ENCODE results near the gene PARP2.
"Not testable (repeated sequence)": the region's sequence is repeated elsewhere in the genome, so short reads cannot be mapped to it uniquely, and the experiment has no call there.

PARP2 gene

DNA sequence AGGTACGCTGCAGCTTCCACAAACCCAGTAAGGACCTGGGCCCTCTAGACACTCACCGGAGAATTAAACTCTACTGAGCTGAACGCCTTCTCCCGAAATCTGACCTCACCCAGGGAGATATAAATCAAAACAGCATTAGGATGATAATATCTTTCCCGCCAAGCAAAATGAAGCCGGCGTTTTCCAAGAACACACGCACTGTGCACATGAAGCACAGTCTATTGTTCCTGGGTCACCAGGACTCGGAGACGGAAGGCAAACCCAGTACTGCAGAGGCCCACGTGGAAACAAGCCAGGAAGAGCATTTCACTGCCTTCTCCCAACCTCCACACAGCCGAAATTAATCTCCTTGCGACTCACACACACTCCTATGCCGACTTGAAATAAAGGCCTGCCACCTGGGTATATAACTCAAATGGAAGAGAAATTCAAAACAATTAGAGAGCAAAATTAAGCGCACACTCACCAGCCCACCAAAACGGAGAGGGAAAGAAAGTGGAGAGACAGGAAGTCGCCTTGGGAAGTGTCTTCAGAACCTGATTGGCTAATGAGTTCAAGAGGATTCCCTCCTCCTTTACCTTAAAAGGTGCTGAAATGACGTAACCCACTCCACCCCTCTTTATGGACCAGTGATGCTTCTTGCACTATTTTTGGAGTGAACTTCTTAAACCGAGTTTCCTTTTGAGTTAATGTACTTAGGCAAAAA, 10.5 kb upstream of the PARP2 start, which contains the start of gene CCNB1IP1:
CCNB1IP1 (minus strand) TSS at position 492 of the 706 bp plus-strand sequence. CDS start 16,756 bp downstream, outside the sequence.
- peak within 1 kb of the TSS; percentile 91 for H3K27ac ChIP-seq

DNA sequence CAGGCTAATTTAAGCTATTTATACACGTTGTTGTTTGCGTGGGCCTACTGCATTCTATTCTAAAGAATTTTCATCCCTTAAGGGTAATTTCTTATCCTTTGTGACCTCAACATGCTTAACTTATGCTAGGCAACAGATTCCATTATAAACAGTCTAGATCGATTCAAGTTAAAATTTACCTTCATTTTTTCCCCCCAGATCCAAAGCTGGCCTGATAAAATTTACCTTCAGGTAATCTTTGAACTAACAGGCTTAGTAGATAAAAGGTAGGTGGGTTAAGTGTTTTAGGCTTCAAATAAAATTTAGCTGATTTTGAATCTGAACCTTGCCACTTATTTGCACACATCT, 10.0 kb upstream of the PARP2 start:
- TF ChIP-seq, protein P1, sequence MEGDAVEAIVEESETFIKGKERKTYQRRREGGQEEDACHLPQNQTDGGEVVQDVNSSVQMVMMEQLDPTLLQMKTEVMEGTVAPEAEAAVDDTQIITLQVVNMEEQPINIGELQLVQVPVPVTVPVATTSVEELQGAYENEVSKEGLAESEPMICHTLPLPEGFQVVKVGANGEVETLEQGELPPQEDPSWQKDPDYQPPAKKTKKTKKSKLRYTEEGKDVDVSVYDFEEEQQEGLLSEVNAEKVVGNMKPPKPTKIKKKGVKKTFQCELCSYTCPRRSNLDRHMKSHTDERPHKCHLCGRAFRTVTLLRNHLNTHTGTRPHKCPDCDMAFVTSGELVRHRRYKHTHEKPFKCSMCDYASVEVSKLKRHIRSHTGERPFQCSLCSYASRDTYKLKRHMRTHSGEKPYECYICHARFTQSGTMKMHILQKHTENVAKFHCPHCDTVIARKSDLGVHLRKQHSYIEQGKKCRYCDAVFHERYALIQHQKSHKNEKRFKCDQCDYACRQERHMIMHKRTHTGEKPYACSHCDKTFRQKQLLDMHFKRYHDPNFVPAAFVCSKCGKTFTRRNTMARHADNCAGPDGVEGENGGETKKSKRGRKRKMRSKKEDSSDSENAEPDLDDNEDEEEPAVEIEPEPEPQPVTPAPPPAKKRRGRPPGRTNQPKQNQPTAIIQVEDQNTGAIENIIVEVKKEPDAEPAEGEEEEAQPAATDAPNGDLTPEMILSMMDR (IDR thresholded peaks at IDR 0.05), result no peak
- no peak for TF ChIP-seq ZFX (IDR thresholded peaks at IDR 0.05; ENCODE audit: borderline replicate concordance)
- H3K27ac ChIP-seq, result peak overlapping the region; percentile 91

More for the DNA sequence above, 10.5 kb upstream of the PARP2 start, which contains the start of gene CCNB1IP1:
- TF ChIP-seq, protein P1 (IDR thresholded peaks at IDR 0.05), result no peak
- no peak for TF ChIP-seq ZFX (IDR thresholded peaks at IDR 0.05; ENCODE audit: borderline replicate concordance)

DNA sequence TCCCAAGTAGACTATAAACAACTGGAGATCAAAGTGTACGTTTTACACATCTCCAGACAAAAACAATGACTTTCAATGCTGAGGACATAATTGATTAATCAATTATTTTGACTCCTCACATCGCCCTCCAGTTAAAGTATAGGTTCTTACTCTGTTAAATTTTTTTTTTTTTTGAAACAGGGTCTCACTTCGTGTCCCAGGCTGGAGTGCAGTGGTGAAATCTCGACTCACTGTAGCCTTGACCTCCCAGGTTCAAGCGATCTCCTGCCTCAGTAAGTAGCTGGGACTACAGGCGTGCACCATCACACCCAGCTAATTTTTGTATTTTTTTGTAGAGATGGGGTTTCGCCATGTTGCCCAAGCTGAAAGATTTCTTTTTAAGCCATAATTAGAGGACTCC, 9.4 kb upstream of the PARP2 start:
- no peak for TF ChIP-seq ZFX (IDR thresholded peaks at IDR 0.05; ENCODE audit: borderline replicate concordance)
- TF ChIP-seq, protein P1 (IDR thresholded peaks at IDR 0.05), result no peak
- H3K27ac ChIP-seq, result peak overlapping the region; percentile 91; the same call in 1 of the 2 replicates

DNA sequence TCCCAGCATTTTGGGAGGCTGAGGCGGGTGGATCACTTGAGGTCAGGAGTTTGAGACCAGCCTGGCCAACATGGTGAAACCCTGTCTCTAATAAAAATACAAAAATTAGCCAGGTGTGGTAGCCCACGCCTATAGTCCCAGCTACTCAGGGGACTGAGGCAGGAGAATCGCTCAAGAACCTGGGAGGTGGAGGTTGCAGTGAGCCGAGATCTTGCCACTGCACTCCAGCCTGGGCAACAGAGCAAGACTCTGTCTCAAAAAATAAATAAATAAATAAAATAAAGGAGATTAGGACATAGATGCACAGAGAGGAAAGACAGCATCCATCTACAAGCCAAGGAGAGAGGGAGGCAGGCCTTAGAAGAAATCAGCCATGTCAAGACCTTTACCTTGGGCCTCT, 2.4 kb upstream of the PARP2 start:
- not testable (repeated sequence) for H3K27ac ChIP-seq

DNA sequence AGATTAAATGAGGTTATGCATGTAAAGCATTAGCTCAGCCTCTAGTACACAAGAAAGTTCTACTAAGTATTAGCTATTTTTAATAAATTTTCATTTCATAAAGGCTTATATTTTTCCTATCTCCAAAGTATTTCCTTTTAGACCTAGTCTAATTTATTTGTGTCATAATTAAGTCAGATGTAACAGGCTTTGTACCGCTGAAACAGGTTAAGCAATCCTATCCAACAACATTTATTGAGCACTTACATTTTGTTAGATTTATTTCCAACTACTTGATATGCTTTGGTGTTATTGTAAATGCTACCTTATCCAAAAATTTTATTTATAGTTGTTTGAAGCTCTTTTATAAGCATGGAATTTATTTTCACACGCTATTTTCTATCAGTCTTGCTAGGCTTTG, 1.8 kb upstream of the PARP2 start:
- peak overlapping the region; percentile 95 for H3K27ac ChIP-seq
- TF ChIP-seq, protein P1 (IDR thresholded peaks at IDR 0.05), result no peak
- TF ChIP-seq ZFX (IDR thresholded peaks at IDR 0.05; ENCODE audit: borderline replicate concordance), result no peak

DNA sequence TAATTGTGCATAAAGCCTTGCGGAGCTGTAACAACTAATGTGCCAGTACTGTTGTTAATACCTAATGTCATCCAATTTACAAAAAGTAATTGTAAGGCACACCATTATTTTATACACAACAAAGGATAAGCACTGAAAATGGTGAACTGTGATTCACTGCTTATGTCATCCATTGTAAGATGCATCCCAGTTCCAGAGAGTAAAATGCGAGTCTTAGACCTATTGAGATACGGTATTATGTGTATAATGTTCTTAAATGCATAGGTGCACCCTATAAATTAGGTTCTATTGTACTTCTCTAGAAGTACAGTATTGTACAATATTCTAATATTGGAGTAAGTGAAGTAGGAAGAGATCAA, 406 bp downstream of the PARP2 start:
- TF ChIP-seq, protein P1 (IDR thresholded peaks at IDR 0.05), result no peak
- TF ChIP-seq ZFX (IDR thresholded peaks at IDR 0.05; ENCODE audit: borderline replicate concordance), result no peak
- H3K27ac ChIP-seq, result peak overlapping the region; percentile 95

DNA sequence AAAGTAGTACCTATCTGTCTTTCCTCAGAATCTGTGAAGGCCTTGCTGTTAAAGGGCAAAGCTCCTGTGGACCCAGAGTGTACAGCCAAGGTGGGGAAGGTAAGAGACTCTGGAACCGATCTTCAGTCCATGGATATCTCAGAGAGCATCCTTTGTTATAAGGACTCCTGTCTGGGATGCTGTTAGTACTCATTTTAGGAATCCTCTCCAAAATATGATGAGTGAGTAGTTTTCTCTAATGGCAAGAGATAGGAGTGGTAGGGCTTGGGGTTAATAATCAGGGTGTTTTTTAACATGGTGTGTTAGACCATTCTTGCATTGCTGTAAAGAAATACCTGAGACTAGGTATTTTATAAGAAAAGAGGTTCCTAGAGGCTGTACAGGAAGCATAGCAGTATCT, 1.9 kb downstream of the PARP2 start:
- no peak overlapping the region for H3K27ac ChIP-seq
- TF ChIP-seq, protein P1 (IDR thresholded peaks at IDR 0.05), result no peak
- TF ChIP-seq ZFX (IDR thresholded peaks at IDR 0.05; ENCODE audit: borderline replicate concordance), result no peak

DNA sequence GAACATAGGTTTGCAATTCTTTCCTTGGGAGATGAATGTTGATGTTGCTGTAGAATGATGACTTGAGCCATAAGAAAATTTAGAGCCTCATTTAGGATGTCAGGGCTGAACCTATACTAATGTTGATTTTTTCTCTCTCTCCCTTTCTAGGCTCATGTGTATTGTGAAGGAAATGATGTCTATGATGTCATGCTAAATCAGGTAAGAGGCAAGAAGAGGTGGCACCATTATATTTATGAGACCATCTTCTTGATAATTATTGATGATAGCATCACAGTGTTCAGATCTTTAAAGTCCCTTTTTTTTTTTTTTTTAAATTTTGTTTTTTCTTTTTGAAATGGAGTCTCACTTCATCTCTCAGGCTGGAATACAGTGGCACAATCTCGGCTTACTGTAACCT, 3.3 kb downstream of the PARP2 start:
- TF ChIP-seq, protein P1 (IDR thresholded peaks at IDR 0.05), result no peak
- no peak for TF ChIP-seq ZFX (IDR thresholded peaks at IDR 0.05; ENCODE audit: borderline replicate concordance)
- H3K27ac ChIP-seq, result no peak overlapping the region
